ENCODE measurements around the gene ELMO1. TPM values are rescaled to one million over a fixed set of nuclear protein-coding genes. Genes with fewer than 3 reads are reported as not detected.

The ELMO1 gene
- total RNA-seq, 1 experiment from 2014 or later: 1.1 TPM

- TF ChIP-seq JUND (IDR thresholded peaks at IDR 0.05): no peak
- no peak for TF ChIP-seq CTCF (IDR thresholded peaks at IDR 0.05 in 2 of 3, conservative IDR thresholded peaks at IDR 0.05 in 1 of 3; ENCODE audit: borderline replicate concordance in 1 of 3, insufficient read depth in 1 of 3, low read depth in 2 of 3, low read length in 2 of 3)
- TF ChIP-seq REST (IDR thresholded peaks at IDR 0.05; ENCODE audit: low read depth): no peak
Observed at GRCh38 chr7:36978461-36978860, 470.2 kb downstream of the ELMO1 start (continued).

GRCh38 chr7:36977878-36978277 is 470.8 kb downstream of the ELMO1 start:
- Histone ChIP-seq H3K79me2 (ENCODE audit: insufficient read depth, low read length) (no peaks in the 10 kb centered on the region), H3K4me3 (replicated peaks in 1 of 2; ENCODE audit: low read depth in 1 of 2, low read length in 2 of 2) (no peak overlapping the region), H3K36me3 (ENCODE audit: control insufficient read depth in 1 of 2, insufficient read depth in 2 of 2, low read length in 2 of 2) (no peaks in the 10 kb centered on the region), H4K20me1 (ENCODE audit: insufficient read depth) (no peaks in the 10 kb centered on the region), H3K9ac (ENCODE audit: low read length) (no peak overlapping the region), H3K4me1 (ENCODE audit: control insufficient read depth in 1 of 2, insufficient read depth in 2 of 2, low read length in 2 of 2) (no peaks in the 10 kb centered on the region), H2AFZ (ENCODE audit: low read depth, low read length, poor library complexity, severe bottlenecking) (no peak overlapping the region), H3K4me2 (ENCODE audit: low read length) (no peak overlapping the region), H3K9me3 (ENCODE audit: control insufficient read depth in 1 of 2, insufficient read depth in 1 of 2, low read depth in 1 of 2, low read length in 2 of 2) (no peaks in the 10 kb centered on the region), H3K27ac (ENCODE audit: low read depth, low read length) (no peak overlapping the region), H3K9me2 (ENCODE audit: insufficient read depth) (no peaks in the 10 kb centered on the region), H3K27me3 (ENCODE audit: insufficient read depth, low read length) (no peaks in the 10 kb centered on the region)
- no TSS peak for BruUV-seq (replicated peaks)
- ChIA-PET POLR2A (no interaction called here), RAD21 (ENCODE audit: low non-redundant PET in 1 of 2, low total read pairs in 2 of 2, uncharacterized antibody in 2 of 2, unreplicated experiment in 2 of 2) (no interaction called here), CTCF (interaction anchor here (2.3 kb wide), 1 partner anchor 10 kb away, joined by 15 read pairs; no protein-coding TSS in a partner anchor)
- no peak for DNase-seq (ENCODE audit: low read depth, low spot score)
- ATAC-seq: no peak
- intact Hi-C loops (cut with micrococcal nuclease): no loop called here
- TF ChIP-seq REST (IDR thresholded peaks at IDR 0.05; ENCODE audit: low read depth): no peak
- TF ChIP-seq ZBTB33 (IDR thresholded peaks at IDR 0.05; ENCODE audit: extremely low read depth, insufficient replicate concordance, low read length): no peak
- no peak for TF ChIP-seq CTCF (IDR thresholded peaks at IDR 0.05 in 2 of 3, conservative IDR thresholded peaks at IDR 0.05 in 1 of 3; ENCODE audit: borderline replicate concordance in 1 of 3, insufficient read depth in 1 of 3, low read depth in 2 of 3, low read length in 2 of 3)
- no peak for TF ChIP-seq FOSL1 (IDR thresholded peaks at IDR 0.05; ENCODE audit: low read depth)
- TF ChIP-seq ELF1 (IDR thresholded peaks at IDR 0.05; ENCODE audit: borderline replicate concordance, low read depth): no peak
- TF ChIP-seq SRF (IDR thresholded peaks at IDR 0.05; ENCODE audit: low read depth): no peak
- TF ChIP-seq CBX3 (IDR thresholded peaks at IDR 0.05; ENCODE audit: low read depth): no peak
- no peak for TF ChIP-seq RAD21 (IDR thresholded peaks at IDR 0.05; ENCODE audit: low read depth)
